Endothelial cell of umbilical vein (primary cell): ENCODE results near the gene CACNB1.

Source experiments
- CTCF ChIP-seq, 2 donors: IDR thresholded peaks; 1 replicate in 1 of 2; 2 replicates in 1 of 2; pipeline ENCODE4 v1.5.1; 2011; ENCODE audit warnings: low read length in 2 of 2, mild to moderate bottlenecking in 2 of 2, moderate library complexity in 2 of 2, control low read depth in 1 of 2, inconsistent platforms in 1 of 2, low read depth in 1 of 2; ENCODE audit not compliant: insufficient read depth in 1 of 2; ENCODE audit errors: extremely low read depth in 1 of 2
- FOS ChIP-seq: IDR thresholded peaks from 2 replicates; pipeline ENCODE4 v1.6.1; 2011; ENCODE audit warnings: mild to moderate bottlenecking, low read length, moderate library complexity, borderline replicate concordance; ENCODE audit not compliant: insufficient read depth
- JUN ChIP-seq: IDR thresholded peaks from 2 replicates; pipeline ENCODE4 v1.6.1; 2011; ENCODE audit warnings: borderline replicate concordance, low read depth; ENCODE audit not compliant: insufficient read length, insufficient read depth
- MAX ChIP-seq: IDR thresholded peaks from 2 replicates; pipeline ENCODE4 v1.6.1; 2011; ENCODE audit not compliant: insufficient read depth, insufficient read length
- MYC ChIP-seq: IDR thresholded peaks from one replicate; pipeline ENCODE4 v1.6.1; 2011; ENCODE audit warnings: mild to moderate bottlenecking, low read depth, low read length
- POLR2A ChIP-seq: IDR thresholded peaks from 2 replicates; pipeline ENCODE4 v1.6.1; 2012; ENCODE audit warnings: low read depth, mild to moderate bottlenecking, control low read depth, low read length
- POLR2AphosphoS5 ChIP-seq: IDR thresholded peaks from 2 replicates; pipeline ENCODE4 v1.6.1; 2012; ENCODE audit warnings: low read depth, mild to moderate bottlenecking, control low read depth, low read length, moderate library complexity; ENCODE audit not compliant: insufficient read depth

GRCh38 chr17:39205112-39205526 is 7.7 kb upstream of the CACNB1 start:
- TF ChIP-seq CTCF (IDR thresholded peaks at IDR 0.05; ENCODE audit: extremely low read depth in 1 of 2, insufficient read depth in 1 of 2, low read depth in 1 of 2, low read length in 2 of 2) = no peak
- TF ChIP-seq POLR2A = peak; percentile 49
- TF ChIP-seq MYC = no peak
- no peak for TF ChIP-seq POLR2AphosphoS5
- TF ChIP-seq FOS = no peak
- TF ChIP-seq MAX = no peak
- no peak for TF ChIP-seq JUN
